GM18517 (cell line): ENCODE data around the gene MCF2L.

ENCODE experiments used
- ATAC-seq: cut with Tn5 transposase; IDR thresholded peaks from one replicate; pipeline ENCODE4 v1.9.1; 2021; ENCODE audit warnings: mild to moderate bottlenecking, moderate library complexity; ENCODE audit not compliant: unreplicated experiment

The MCF2L gene

GRCh38 chr13:112942689-112943308, 26.2 kb upstream of the MCF2L start:
- ATAC-seq = peak; percentile 93

GRCh38 chr13:112943309-112944125, 25.5 kb upstream of the MCF2L start:
- no peak for ATAC-seq

- ATAC-seq = no peak
Measured at GRCh38 chr13:112947796-112948195, 21.2 kb upstream of the MCF2L start.

- ATAC-seq = no peak
Measured at GRCh38 chr13:112951674-112952371, 17.2 kb upstream of the MCF2L start.

GRCh38 chr13:112952759-112953551, 16.1 kb upstream of the MCF2L start:
- ATAC-seq = no peak

- ATAC-seq = no peak
Measured at GRCh38 chr13:112953591-112954487, 15.2 kb upstream of the MCF2L start.

- ATAC-seq = no peak
Measured at GRCh38 chr13:112954488-112955270, 14.3 kb upstream of the MCF2L start.

GRCh38 chr13:112955271-112955937, 13.6 kb upstream of the MCF2L start:
- ATAC-seq = no peak

GRCh38 chr13:112955956-112956355, 13.1 kb upstream of the MCF2L start:
- ATAC-seq = no peak

GRCh38 chr13:112956571-112957294, 12.3 kb upstream of the MCF2L start:
- ATAC-seq = no peak

- no peak for ATAC-seq
Measured at GRCh38 chr13:112957295-112957677, 11.7 kb upstream of the MCF2L start.

- no peak for ATAC-seq
Measured at GRCh38 chr13:112958127-112958989, 10.7 kb upstream of the MCF2L start.

- ATAC-seq = no peak
Measured at GRCh38 chr13:112959206-112959605, 9.8 kb upstream of the MCF2L start.

- ATAC-seq = no peak
Measured at GRCh38 chr13:112959701-112960542, 9.1 kb upstream of the MCF2L start.

- ATAC-seq = no peak
Measured at GRCh38 chr13:112960706-112961105, 8.3 kb upstream of the MCF2L start.
